GM19043 (cell line): ENCODE results near the gene FOXL3.

ENCODE experiments used
- ATAC-seq: cut with Tn5 transposase; IDR thresholded peaks from one replicate; pipeline ENCODE4 v1.9.1; 2021; ENCODE audit warnings: low read depth; ENCODE audit not compliant: unreplicated experiment

The FOXL3 gene

DNA sequence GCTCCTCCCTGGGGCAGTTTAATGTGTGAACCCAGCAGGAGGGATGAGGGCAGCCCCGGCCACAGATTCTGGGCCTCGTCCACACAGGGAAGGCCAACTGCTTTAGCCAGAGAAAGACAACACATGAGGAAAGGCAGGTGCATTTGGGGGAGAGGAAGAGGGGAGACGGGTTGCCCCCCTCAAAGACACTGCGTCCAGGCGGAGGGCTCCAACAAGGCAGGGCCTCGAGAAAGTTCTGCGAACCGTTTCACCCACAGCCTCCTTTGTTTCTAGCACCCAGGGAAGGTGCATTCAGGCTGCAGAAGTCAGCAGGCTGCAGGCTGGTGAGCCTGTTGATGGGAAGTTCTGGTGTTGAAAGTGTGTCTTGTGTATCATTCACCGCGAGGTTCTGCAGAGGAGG, 10.1 kb downstream of the FOXL3 start:
- no peak for ATAC-seq

GRCh38 chr7:300546-301290, 10.7 kb downstream of the FOXL3 start:
- ATAC-seq, result no peak

DNA sequence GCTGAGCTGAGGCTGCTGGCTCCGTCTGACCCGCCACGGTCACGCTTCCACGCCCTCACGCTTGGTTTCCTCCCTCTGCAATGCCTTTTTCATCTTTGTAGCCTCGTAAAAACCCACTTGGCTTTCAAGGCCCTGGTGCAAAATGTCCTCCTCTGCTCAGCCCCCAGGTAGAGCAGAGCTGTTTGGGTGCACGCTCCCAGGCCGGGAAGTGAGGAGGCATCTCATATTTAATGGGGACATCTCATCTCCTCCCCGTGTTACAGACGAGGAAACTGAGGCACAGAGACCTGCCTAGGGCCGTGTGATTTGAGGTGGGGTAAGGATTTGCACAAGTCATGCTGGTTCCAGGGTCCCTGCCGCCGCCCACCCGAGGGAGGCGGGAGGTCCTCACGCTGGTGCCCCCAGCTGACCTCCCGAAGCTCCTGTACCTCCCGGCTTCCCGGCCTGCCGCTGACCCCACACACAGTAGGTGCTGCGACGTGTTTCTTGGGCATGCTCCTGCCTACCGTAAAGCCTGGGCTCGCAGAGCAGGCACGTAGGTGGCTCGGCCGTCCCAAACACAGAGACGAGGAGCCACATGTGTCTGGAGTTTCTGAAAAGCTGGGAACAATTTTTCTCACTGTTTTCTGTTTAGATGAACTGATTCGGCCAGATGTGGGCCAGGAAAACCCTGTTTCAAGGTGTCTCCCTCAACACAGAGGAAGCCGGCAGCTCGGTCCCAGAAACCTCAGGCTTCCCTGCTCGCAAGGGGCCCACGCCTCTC, 11.5 kb downstream of the FOXL3 start:
- ATAC-seq, result no peak

GRCh38 chr7:302054-302992, 12.4 kb downstream of the FOXL3 start:
- no peak for ATAC-seq

GRCh38 chr7:303425-303824, 13.5 kb downstream of the FOXL3 start:
- no peak for ATAC-seq

- ATAC-seq, result no peak
These were observed 14.1 kb downstream of the FOXL3 start for GRCh38 chr7:303884-304573.

DNA sequence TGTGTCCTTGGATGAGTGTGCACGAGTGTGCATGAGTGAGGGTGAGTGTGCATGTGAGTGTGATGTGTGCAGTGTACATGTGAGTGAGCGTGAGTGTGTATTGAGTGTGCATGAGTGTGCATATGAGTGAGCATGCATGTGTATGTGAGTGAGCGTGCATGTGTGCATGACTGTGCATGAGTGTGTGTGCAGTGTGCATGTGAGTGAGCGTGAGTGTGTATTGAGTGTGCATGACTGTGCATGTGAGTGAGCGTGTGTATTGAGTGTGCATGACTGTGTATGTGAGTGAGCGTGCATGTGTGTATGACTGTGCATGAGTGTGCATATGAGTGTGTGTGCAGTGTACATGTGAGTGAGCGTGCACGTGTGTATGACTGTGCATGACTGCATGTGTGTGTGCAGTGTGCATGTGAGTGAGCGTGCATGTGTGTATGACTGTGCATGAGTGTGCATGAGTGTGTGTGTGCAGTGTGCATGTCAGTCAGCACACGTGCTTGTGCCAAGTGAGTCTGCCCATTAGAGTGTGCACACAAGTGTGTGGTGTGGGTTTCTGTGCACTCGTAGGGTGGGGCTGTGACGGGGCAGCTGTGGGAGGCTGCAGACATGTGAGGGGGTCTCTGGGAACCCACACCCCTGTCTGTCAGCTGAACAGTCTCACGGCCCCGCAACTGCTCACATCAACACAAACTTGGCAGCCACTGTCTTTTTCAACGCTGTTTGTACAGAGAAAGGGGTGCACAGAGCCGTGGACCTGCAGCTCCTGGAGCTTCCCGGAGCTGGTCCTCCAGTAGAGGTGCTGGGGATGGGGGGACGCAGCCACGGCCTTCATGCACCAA, 14.8 kb downstream of the FOXL3 start:
- ATAC-seq, result no peak

DNA sequence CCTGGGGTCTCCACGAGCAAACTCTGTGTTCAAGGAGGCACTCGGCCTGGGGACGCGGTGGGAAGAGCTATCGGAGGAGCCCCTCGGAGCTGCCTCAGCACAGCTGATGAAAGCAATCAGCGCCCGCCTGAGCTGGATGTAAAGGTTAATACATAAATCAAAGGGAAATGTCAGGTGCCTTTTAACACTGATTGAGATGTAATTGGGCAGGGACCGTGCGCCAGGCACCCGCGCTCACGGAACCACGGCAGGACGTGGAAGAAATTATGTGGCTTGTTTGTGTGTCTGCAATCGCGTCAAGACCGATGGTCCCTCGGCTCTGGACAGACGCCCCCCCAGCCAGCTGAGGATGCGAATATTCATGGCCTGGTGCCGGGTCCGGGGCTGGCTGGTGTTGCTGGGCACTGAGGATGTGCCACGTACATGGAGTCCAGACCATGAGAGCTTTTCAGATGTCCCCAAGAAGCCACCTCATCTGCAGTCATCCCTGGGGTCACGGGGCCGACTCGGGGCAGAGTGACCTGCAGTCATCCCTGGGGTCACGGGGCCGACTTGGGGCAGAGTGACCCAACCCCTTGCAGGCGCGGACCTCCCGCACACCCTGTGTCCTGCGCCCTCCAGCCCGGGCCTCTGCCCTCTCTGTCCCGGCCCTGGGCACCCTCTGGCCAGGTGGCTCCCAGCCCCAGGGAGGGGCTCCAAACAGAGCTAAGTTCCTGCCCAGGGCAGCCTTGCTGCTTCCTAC, 15.6 kb downstream of the FOXL3 start:
- no peak for ATAC-seq

- no peak for ATAC-seq
These were observed 18.0 kb downstream of the FOXL3 start for GRCh38 chr7:307970-308369.

DNA sequence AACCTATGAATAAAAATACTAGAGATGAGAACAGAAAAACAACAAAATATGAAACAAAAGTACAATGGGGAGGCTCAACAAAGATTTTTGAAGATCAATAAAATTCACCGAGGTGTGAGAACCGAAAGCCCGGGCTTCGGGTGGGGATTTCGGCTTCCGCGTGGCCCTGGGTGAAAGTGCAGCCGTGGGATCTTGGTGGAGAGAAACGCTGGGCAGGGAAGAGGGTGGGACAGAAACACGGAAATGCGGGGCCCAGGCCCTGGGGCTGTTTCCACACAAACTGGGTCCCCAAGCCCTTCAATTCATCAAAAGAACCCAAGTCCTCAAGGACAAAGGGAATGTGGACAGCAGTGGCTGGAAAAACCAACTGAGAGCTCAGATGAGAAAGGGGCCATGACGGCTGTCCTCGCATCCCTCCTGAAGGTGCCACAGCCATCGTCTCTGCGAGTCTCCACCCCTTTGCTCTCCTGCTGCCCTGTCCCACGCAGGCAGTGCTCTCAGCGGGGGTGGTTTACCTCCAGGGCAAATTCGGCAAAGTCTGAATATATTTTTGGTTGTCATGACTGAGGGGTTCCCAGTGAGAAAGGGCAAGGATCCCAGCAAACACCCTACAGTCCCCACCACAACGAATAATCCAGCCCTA, 19.7 kb downstream of the FOXL3 start:
- no peak for ATAC-seq

GRCh38 chr7:311131-311680, 21.2 kb downstream of the FOXL3 start:
- no peak for ATAC-seq

GRCh38 chr7:311796-312195, 21.8 kb downstream of the FOXL3 start:
- no peak for ATAC-seq

- ATAC-seq, result no peak
These were observed 22.5 kb downstream of the FOXL3 start for GRCh38 chr7:312424-312823.

- ATAC-seq, result no peak
These were observed 24.9 kb downstream of the FOXL3 start for GRCh38 chr7:314853-315252.

DNA sequence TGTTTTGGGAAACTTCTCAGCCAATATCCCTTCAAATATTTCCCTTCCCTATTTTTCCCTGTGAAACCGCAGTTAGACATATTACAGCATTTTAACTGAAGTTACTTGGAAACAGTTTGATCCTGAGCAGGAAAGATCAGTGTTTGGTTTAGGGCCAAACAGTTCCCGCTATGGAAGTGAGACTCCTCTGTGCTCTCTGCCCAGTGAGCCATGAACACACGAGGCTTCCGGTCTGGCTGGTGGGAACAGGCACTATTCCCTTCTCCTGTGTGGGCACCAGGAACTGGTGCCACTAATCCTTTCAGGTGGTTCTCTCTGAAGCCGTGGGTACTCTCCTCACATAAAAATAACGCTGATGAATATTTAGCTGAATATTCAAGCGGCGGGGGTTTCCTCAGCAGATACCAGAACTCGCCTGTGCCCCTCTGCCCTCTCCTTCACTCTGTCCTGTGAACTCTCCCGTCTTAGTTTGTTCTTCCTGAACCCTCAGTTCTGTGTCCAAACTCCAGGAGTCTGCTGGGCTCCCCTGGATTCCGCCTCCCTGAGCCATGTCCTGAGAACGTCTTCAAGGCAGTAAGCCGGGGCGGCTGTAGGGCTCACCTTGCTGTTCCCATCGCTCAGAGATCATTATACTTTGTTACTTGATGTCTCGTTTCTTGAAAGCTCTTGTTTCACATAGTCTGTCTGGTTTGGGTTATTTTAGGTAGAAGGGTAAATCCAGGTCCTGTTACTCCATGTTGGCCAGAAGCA, 25.7 kb downstream of the FOXL3 start:
- no peak for ATAC-seq

DNA sequence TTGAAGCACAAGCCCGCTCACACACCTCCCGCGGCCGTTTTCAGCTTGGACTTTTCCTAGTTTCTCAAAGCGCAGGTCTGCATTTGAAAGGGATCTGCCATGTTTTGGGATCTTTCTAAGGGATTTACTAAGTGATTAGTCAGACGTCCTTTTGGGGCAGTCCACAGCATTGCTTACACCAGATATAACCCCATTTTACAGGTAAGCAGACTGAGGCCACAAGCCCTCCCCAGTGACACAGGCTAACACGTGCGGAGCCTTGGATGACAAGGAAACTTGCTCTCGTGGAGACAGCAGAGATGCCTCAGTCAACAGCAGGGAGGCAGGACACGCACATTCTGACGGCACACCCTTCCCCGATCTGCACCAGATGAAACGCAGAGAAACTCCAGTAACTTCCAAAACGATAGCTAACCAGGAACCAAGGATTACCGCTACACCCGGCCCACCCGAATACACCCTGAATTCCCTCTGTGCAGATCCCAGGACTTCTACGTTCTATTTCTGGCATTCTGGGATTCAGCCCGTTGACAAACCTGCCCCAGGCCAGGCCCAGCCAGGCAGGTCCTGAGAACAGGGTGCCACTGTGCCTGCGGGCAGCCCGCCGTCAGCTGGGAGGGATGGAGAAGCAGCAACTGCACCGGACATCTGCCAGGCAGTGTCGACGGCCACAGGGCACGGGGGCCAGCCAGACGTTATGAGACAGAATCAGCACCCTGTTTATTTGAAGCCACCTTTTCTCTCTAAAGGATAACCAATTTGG, 27.9 kb downstream of the FOXL3 start:
- ATAC-seq, result no peak

GRCh38 chr7:318476-318875, 28.5 kb downstream of the FOXL3 start:
- ATAC-seq, result no peak
